ACC112 (cell line): ENCODE measurements around the gene PFDN6.

Experiments used
- H2AFZ ChIP-seq: fragments of 200-600 bp; sonication (generic); one replicate; pipeline ENCODE4 v1.6.0; 2017; ENCODE audit warnings: antibody characterized with exemption, low read length; ENCODE audit not compliant: unreplicated experiment
- H3K27ac ChIP-seq: fragments of 200-600 bp; sonication (generic); 2 replicates; pipeline ENCODE4 v1.5.1; 2014; ENCODE audit warnings: low read depth, mild to moderate bottlenecking, antibody characterized with exemption, low read length, moderate library complexity
- H3K27me3 ChIP-seq: fragments of 200-600 bp; sonication (generic); 2 replicates; pipeline ENCODE4 v1.6.1; 2014; ENCODE audit warnings: mild to moderate bottlenecking, antibody characterized with exemption, low read length, moderate library complexity, mixed read lengths; ENCODE audit not compliant: insufficient read depth
- H3K36me3 ChIP-seq: fragments of 200-600 bp; sonication (generic); 2 replicates; pipeline ENCODE4 v1.6.1; 2016; ENCODE audit warnings: mild to moderate bottlenecking, antibody characterized with exemption, low read length, moderate library complexity, mixed read lengths; ENCODE audit not compliant: insufficient read depth
- H3K4me1 ChIP-seq: fragments of 200-600 bp; sonication (generic); one replicate; pipeline ENCODE4 v1.6.1; 2016; ENCODE audit warnings: low read length, mixed read lengths; ENCODE audit not compliant: insufficient read depth, unreplicated experiment, control insufficient read depth
- H3K4me3 ChIP-seq: fragments of 200-600 bp; sonication (generic); 2 replicates; pipeline ENCODE4 v1.5.1; 2014; ENCODE audit warnings: mild to moderate bottlenecking, low read depth, low read length
- H3K79me2 ChIP-seq: fragments of 200-600 bp; sonication (generic); one replicate; pipeline ENCODE4 v1.6.0; 2016; ENCODE audit warnings: low read length; ENCODE audit not compliant: control insufficient read depth, unreplicated experiment, insufficient read depth

PFDN6 gene

GRCh38 chr6:33313105-33313708 lies 23.8 kb downstream of the PFDN6 start:
- H3K4me1 ChIP-seq = peaks cover 16% of the 10 kb centered on the region
- H3K4me3 ChIP-seq = peak overlapping the region; percentile 97
- peak overlapping the region; percentile 93 for H3K27ac ChIP-seq
- peaks cover 3% of the 10 kb centered on the region; the same call in 1 of the 2 replicates for H3K36me3 ChIP-seq
- H2AFZ ChIP-seq = no peak overlapping the region
- peaks cover 50% of the 10 kb centered on the region for H3K79me2 ChIP-seq
- H3K27me3 ChIP-seq = no peaks in the 10 kb centered on the region

- Histone ChIP-seq H3K4me1 (peaks cover 23% of the 10 kb centered on the region), H3K79me2 (peaks cover 48% of the 10 kb centered on the region), H2AFZ (no peak within 1 kb of the TSS), H3K36me3 (no peaks in the 10 kb centered on the region; the same call in 1 of the 2 replicates), H3K4me3 (peak within 1 kb of the TSS; percentile 97), H3K27ac (peak within 1 kb of the TSS; percentile 93), H3K27me3 (no peaks in the 10 kb centered on the region)
Observed at GRCh38 chr6:33313709-33314514, 24.5 kb downstream of the PFDN6 start, which contains the start of gene TAPBP. TAPBP (minus strand) TSS chr6:33314078; CDS start chr6:33314041, 37 bp downstream.

- no peak overlapping the region for H2AFZ ChIP-seq
- peak overlapping the region; percentile 97 for H3K4me3 ChIP-seq
- peak overlapping the region; percentile 93 for H3K27ac ChIP-seq
- peaks cover 29% of the 10 kb centered on the region for H3K4me1 ChIP-seq
- H3K79me2 ChIP-seq = peaks cover 51% of the 10 kb centered on the region
- no peaks in the 10 kb centered on the region for H3K27me3 ChIP-seq
- peaks cover 4% of the 10 kb centered on the region; the same call in 1 of the 2 replicates for H3K36me3 ChIP-seq
Observed at GRCh38 chr6:33314515-33314942, 25.1 kb downstream of the PFDN6 start.

GRCh38 chr6:33314943-33315792 lies 25.8 kb downstream of the PFDN6 start:
- Histone ChIP-seq H2AFZ (no peak overlapping the region), H3K79me2 (peaks cover 55% of the 10 kb centered on the region), H3K27me3 (no peaks in the 10 kb centered on the region), H3K4me3 (peak overlapping the region; percentile 97), H3K27ac (peak overlapping the region; percentile 93), H3K4me1 (peaks cover 36% of the 10 kb centered on the region), H3K36me3 (peaks cover 6% of the 10 kb centered on the region; the same call in 1 of the 2 replicates)

GRCh38 chr6:33315793-33316602 lies 26.6 kb downstream of the PFDN6 start:
- Histone ChIP-seq H3K79me2 (peaks cover 55% of the 10 kb centered on the region), H3K27me3 (no peaks in the 10 kb centered on the region), H3K4me1 (peaks cover 42% of the 10 kb centered on the region), H2AFZ (no peak overlapping the region), H3K27ac (no peak overlapping the region), H3K36me3 (peaks cover 8% of the 10 kb centered on the region; the same call in 1 of the 2 replicates), H3K4me3 (no peak overlapping the region)

GRCh38 chr6:33316603-33317418 lies 27.4 kb downstream of the PFDN6 start:
- peaks cover 48% of the 10 kb centered on the region for H3K4me1 ChIP-seq
- peaks cover 56% of the 10 kb centered on the region for H3K79me2 ChIP-seq
- no peak overlapping the region for H2AFZ ChIP-seq
- no peaks in the 10 kb centered on the region for H3K27me3 ChIP-seq
- H3K4me3 ChIP-seq = peak overlapping the region; percentile 62
- no peak overlapping the region for H3K27ac ChIP-seq
- H3K36me3 ChIP-seq = peaks cover 10% of the 10 kb centered on the region; the same call in 1 of the 2 replicates

- Histone ChIP-seq H2AFZ (no peak overlapping the region), H3K27ac (peak overlapping the region; percentile 77; the same call in 1 of the 2 replicates), H3K36me3 (peaks cover 10% of the 10 kb centered on the region; the same call in 1 of the 2 replicates), H3K79me2 (peaks cover 56% of the 10 kb centered on the region), H3K4me3 (peak overlapping the region; percentile 83), H3K4me1 (peaks cover 46% of the 10 kb centered on the region), H3K27me3 (no peaks in the 10 kb centered on the region)
Observed at GRCh38 chr6:33317419-33317668, 27.9 kb downstream of the PFDN6 start.

- peaks cover 46% of the 10 kb centered on the region for H3K4me1 ChIP-seq
Observed at GRCh38 chr6:33317669-33318425, 28.4 kb downstream of the PFDN6 start, which contains the start of gene ZBTB22. ZBTB22 (minus strand) TSS chr6:33317744; CDS start chr6:33316916, 828 bp downstream.

More at GRCh38 chr6:33317669-33318425, 28.4 kb downstream of the PFDN6 start, which contains the start of gene ZBTB22:
- Histone ChIP-seq H3K27me3 (no peaks in the 10 kb centered on the region), H3K27ac (peak within 1 kb of the TSS; percentile 77), H2AFZ (no peak within 1 kb of the TSS), H3K79me2 (peaks cover 54% of the 10 kb centered on the region), H3K36me3 (peaks cover 10% of the 10 kb centered on the region; the same call in 1 of the 2 replicates), H3K4me3 (peak within 1 kb of the TSS; percentile 83)
